AG09319 (cell line): ENCODE results near the gene NECTIN3.

ENCODE experiments used
- DNase-seq: peaks from one replicate; pipeline ENCODE4 v3.0.0-alpha.2; 2010; ENCODE audit warnings: low read depth; ENCODE audit errors: extremely low read depth
- CTCF ChIP-seq: IDR thresholded peaks from 2 replicates; pipeline ENCODE4 v1.5.1; 2011; ENCODE audit warnings: low read depth, mild to moderate bottlenecking, inconsistent platforms, low read length, moderate library complexity

Gene NECTIN3

GRCh38 chr3:111070772-111071256, 802 bp upstream of the NECTIN3 start:
- DNase-seq: no peak
- TF ChIP-seq CTCF: no peak; the same call in 1 of the 2 replicates

GRCh38 chr3:111072031-111072921, 660 bp downstream of the NECTIN3 start:
- no peak for TF ChIP-seq CTCF
- no peak for DNase-seq

DNA sequence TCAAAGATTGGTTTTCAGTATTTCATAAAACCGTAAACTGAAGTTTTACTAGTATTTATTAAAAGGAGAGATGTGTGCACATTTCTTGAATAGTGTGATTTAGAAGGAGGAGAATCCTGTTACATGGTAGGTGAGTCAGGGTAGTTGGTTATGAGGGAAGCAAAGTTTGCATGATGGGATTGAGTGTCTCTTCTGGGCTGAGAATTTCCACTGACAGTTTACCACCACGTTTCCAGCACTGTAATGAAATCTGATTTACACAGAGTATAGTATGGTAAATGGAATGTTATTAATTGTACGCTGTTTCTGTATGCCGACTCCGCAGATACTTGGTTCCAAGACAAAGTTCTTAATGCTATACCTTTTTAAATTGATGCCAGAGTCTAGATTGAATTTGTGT, 1.6 kb downstream of the NECTIN3 start:
- no peak for TF ChIP-seq CTCF
- DNase-seq: no peak

DNA sequence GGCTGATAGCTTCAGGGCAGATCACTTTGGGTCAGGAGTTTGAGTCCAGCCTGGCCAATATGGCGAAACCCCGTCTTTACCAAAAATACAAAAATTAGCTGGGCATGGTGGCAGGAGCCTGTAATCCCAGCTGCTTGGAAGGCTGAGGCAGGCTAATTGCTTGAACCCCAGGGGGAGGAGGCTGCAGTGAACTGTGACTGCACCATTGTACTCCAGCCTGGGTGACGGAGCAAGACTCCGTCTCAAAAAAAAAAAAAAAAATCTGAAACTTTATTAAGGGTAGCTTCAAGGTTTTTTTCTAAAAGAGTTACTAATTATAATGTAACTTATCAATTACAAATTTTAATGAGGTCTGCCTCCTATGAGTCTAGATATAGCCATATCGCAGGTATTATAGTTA, 5.1 kb downstream of the NECTIN3 start:
- DNase-seq: no peak
- no peak for TF ChIP-seq CTCF

GRCh38 chr3:111077369-111077768, 5.8 kb downstream of the NECTIN3 start:
- no peak for TF ChIP-seq CTCF
- no peak for DNase-seq

DNA sequence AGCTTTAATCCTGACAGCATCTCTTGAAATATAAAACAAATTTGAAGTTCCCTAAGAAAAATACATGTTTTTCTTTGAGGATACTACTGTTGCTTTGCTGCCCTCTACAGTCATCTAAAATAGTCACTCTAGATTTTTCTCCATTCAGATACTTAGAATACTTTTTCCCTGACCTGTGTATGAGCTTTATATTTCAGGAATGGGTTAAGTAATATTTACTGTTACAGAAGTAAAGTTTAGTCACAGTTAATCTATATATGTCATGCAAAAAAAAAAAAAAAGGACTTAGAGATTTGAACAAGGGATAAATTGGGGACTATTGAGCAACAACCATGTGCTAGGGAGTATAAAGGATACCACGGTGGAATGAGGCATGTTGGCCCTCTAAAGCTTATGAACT, 8.8 kb downstream of the NECTIN3 start:
- no peak for DNase-seq
- peak; percentile 58 for TF ChIP-seq CTCF

DNA sequence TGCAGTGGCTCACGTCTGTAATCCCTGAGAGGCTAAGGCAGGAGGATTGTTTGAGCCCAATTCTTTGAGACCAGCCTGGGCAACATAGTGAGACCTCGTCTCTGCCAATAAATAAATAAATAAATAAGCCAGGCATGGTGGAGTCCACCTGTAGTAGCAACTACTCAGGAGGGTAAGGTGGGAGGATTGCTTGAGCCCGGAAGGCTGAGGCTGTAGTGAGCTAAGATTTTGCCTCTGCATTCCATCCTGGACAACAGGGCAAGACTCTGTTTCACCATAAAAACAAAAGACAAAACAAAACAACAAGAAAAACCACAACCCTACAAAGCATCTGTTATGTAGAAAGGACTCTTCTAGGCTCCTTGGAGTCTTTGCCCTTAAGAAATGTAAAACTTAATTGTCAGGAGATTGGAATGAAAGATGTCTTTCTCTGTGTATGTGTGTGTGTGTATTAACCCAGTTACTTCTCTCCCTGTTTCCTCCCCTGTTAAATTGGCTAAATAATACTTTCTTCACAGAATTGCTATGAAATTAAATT, 9.5 kb downstream of the NECTIN3 start:
- no peak for TF ChIP-seq CTCF
- DNase-seq: no peak
